B cell (primary cell): Measurements from ENCODE around the gene GPI.

Source experiments
- EZH2 ChIP-seq: IDR thresholded peaks from 2 replicates; pipeline ENCODE4 v1.6.1; 2012; ENCODE audit warnings: borderline replicate concordance, low read depth, mild to moderate bottlenecking, moderate library complexity, low read length; ENCODE audit not compliant: insufficient read depth, poor library complexity, severe bottlenecking
- TF ChIP-seq, protein P1 (sequence below): fragments of 200-600 bp; IDR thresholded peaks from one replicate; pipeline ENCODE4 v1.8.0; 2022; ENCODE audit warnings: antibody characterized with exemption, mild to moderate bottlenecking

DNA sequence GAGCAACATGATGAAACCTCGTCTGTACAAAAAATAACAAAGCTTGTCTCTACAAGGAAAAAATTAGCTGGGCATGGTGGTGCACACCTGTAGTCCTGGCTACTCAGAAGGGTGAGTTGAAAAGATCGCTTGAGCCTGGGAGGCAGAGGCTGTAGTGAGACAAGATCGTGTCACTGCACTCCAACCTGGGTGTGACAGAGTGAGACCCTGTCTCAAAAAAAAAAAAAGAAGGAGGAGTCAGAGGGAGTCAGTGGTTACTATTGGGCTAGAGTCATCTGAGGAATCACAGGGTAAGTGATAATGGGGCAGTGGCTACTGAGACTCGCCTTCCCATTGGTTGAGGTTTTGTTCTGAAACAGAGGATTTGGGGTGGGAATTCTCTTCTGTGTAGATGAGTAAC lies 1.9 kb upstream of the GPI start:
- TF ChIP-seq, protein P1, sequence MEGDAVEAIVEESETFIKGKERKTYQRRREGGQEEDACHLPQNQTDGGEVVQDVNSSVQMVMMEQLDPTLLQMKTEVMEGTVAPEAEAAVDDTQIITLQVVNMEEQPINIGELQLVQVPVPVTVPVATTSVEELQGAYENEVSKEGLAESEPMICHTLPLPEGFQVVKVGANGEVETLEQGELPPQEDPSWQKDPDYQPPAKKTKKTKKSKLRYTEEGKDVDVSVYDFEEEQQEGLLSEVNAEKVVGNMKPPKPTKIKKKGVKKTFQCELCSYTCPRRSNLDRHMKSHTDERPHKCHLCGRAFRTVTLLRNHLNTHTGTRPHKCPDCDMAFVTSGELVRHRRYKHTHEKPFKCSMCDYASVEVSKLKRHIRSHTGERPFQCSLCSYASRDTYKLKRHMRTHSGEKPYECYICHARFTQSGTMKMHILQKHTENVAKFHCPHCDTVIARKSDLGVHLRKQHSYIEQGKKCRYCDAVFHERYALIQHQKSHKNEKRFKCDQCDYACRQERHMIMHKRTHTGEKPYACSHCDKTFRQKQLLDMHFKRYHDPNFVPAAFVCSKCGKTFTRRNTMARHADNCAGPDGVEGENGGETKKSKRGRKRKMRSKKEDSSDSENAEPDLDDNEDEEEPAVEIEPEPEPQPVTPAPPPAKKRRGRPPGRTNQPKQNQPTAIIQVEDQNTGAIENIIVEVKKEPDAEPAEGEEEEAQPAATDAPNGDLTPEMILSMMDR, result no peak
- no peak for TF ChIP-seq EZH2
